Medulla oblongata (tissue), 1 donor: Measurements from ENCODE around the gene DHRS3.
A peak's percentile ranks its signal among the peaks of the same experiment; 100 is the strongest.

Experiments
- DNase-seq: peaks from one replicate; pipeline ENCODE4 v3.0.0-alpha.2; 2015; ENCODE audit errors: extremely low spot score

The DHRS3 gene

DNA sequence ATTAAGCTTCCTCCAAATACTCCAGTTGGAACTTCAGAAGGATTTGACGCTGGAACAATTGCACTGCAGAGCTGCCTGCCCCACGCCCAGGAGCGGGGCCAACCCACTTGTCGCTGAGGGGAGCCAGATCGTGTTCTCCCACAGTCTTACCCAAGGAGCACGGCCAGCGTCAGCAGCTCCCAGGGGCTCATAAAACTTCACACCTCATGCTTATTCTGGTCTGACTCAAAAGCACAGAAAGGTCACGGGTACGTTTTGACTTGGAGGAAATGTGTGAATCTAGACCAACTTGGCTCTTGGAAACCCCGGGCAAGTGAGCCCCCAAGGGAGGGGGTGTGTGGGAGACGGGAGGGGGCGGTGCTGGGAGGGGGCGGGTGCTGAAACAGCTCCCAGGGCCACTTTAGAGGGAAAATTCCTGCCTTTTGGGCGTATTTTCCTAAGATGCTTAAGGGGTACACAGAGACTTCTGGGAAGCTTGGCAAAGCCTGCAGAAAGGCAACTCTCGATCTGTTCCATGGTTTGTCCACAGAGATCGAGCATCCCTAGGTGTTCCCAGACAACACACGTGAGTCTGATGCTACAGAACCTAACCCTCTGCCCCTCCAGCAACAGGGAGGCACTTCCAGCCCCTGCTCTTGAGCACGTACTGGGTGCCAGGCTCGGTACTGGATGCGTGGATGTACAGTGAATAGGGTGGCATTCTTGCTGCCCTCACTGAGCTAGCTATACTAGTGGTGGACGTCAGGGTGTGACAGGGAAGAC, 98.9 kb downstream of the DHRS3 start:
- peak; percentile 52 for DNase-seq
